K562 (cell line): ENCODE data around the gene LMOD1. TPM values are rescaled to one million over a fixed set of nuclear protein-coding genes. Genes with fewer than 3 reads are reported as not detected.

Source experiments
- ATAC-seq: fragments of 200-7000 bp; cut with Tn5 transposase; 3 replicates; pipeline ENCODE4 v1.9.1; 2020; ENCODE audit warnings: moderate library complexity
- BruUV-seq: library from RNA; stranded (reverse); fragments of 400-500 nt; replicated peaks from 2 replicates; lab custom pipeline; 2021; lab: Mats Ljungman, UMichigan
- CTCF ChIA-PET: fragments of 300-600 bp; formaldehyde crosslinking; extraction: SDS; loops from one replicate; lab custom pipeline; 2021; ENCODE audit warnings: low intra/inter-chr PET ratio; lab: Yijun Ruan, JAX
- POLR2A ChIA-PET: fragments of 300-600, 350-650 bp; sonication (Branson Sonifier 250); formaldehyde crosslinking; extraction: SDS; loops from one replicate; lab custom pipeline; 2021; ENCODE audit warnings: antibody characterized with exemption, inconsistent platforms; lab: Yijun Ruan, JAX
- DNase-seq, 4 experiments: peaks; one replicate each; pipeline versions ENCODE4 v3.0.0 to v3.0.0-alpha.2; 2011 to 2018; ENCODE audit warnings: low spot score in 3 of 4, mixed read lengths in 3 of 4; ENCODE audit errors: extremely low read depth in 1 of 4
- FAIRE-seq: peaks from 2 replicates; lab custom pipeline; 2011; peaks lifted over from hg19 to GRCh38; lab: Jason Lieb, UNC
- H2AFZ ChIP-seq: 2 replicates; pipeline ENCODE4 v1.6.0; 2011; ENCODE audit warnings: low read depth, low read length, control low read depth, inconsistent platforms
- H3K27ac ChIP-seq: fragments of 200-600 bp; 3 replicates; pipeline ENCODE4 v1.8.0; 2011; ENCODE audit warnings: low read depth, mild to moderate bottlenecking, control low read depth, inconsistent platforms, low read length, moderate library complexity, mixed read lengths; ENCODE audit errors: extremely low read depth
- H3K27me3 ChIP-seq, 2 experiments: fragments of 300-600 bp in 1 of 2; 2 replicates in 1 of 2; 3 replicates in 1 of 2; pipeline versions ENCODE4 v1.6.0 to v1.8.0; 2011; ENCODE audit warnings: inconsistent platforms in 2 of 2, low read length in 2 of 2, mild to moderate bottlenecking in 1 of 2, mixed read lengths in 1 of 2, moderate library complexity in 1 of 2; ENCODE audit not compliant: control insufficient read depth in 2 of 2, insufficient read depth in 2 of 2
- H3K36me3 ChIP-seq: fragments of 300-600 bp; 3 replicates; pipeline ENCODE4 v1.8.0; 2011; ENCODE audit warnings: mild to moderate bottlenecking, low read length, inconsistent platforms; ENCODE audit not compliant: control insufficient read depth, insufficient read depth
- H3K4me1 ChIP-seq, 2 experiments: fragments of 200-600 bp in 1 of 2; replicated peaks in 1 of 2; 2 replicates in 1 of 2; 3 replicates in 1 of 2; pipeline versions ENCODE4 v1.5.1 to v1.8.0; 2011; ENCODE audit warnings: inconsistent platforms in 2 of 2, low read length in 2 of 2, mild to moderate bottlenecking in 1 of 2, mixed read lengths in 1 of 2, moderate library complexity in 1 of 2; ENCODE audit not compliant: control insufficient read depth in 2 of 2, insufficient read depth in 2 of 2
- H3K4me2 ChIP-seq: 2 replicates; pipeline ENCODE4 v1.6.1; 2011; ENCODE audit warnings: low read length, control low read depth, inconsistent platforms, mixed read lengths; ENCODE audit not compliant: insufficient read depth
- H3K4me3 ChIP-seq: fragments of 200-600 bp; sonication (generic), shearing (Covaris generic); 2 replicates; pipeline ENCODE4 v1.5.1; 2016; ENCODE audit warnings: control low read depth, inconsistent platforms
- H3K79me2 ChIP-seq: fragments of 200-600 bp; 3 replicates; pipeline ENCODE4 v1.8.0; 2011; ENCODE audit warnings: low read length, inconsistent platforms; ENCODE audit not compliant: control insufficient read depth, insufficient read depth
- H3K9ac ChIP-seq, 2 experiments: 2 replicates each; pipeline versions ENCODE4 v1.6.0 to v1.6.1; 2011; ENCODE audit warnings: low read depth in 2 of 2, low read length in 2 of 2, control low read depth in 1 of 2, inconsistent platforms in 1 of 2, mild to moderate bottlenecking in 1 of 2, mixed read lengths in 1 of 2; ENCODE audit not compliant: insufficient read depth in 1 of 2
- H3K9me1 ChIP-seq: one replicate; pipeline ENCODE4 v1.6.0; 2011; ENCODE audit warnings: inconsistent platforms, mild to moderate bottlenecking, low read length, moderate library complexity; ENCODE audit not compliant: control insufficient read depth, insufficient read depth
- H3K9me3 ChIP-seq: replicated peaks from 2 replicates; pipeline ENCODE4 v1.5.1; 2011; ENCODE audit warnings: low read depth, low read length, inconsistent platforms; ENCODE audit not compliant: control insufficient read depth, insufficient read depth
- H4K20me1 ChIP-seq: replicated peaks from 2 replicates; pipeline ENCODE4 v1.6.1; 2011; ENCODE audit warnings: low read length, inconsistent platforms, mixed read lengths; ENCODE audit not compliant: control insufficient read depth, insufficient read depth
- BCOR ChIP-seq: fragments of 450-650 bp; IDR thresholded peaks from 2 replicates; pipeline ENCODE4 v1.6.1; 2016
- FIP1L1 ChIP-seq: fragments of 200-400 bp; formaldehyde crosslinking; IDR thresholded peaks from 2 replicates; pipeline ENCODE4 v1.6.1; 2018; ENCODE audit warnings: mild to moderate bottlenecking, low read depth, low read length; ENCODE audit not compliant: poor library complexity, severe bottlenecking
- HDAC6 ChIP-seq: IDR thresholded peaks from 2 replicates; pipeline ENCODE4 v1.6.1; 2012; ENCODE audit warnings: low read depth, mild to moderate bottlenecking, control low read depth, inconsistent platforms, low read length, moderate library complexity
- NR2C2 ChIP-seq, 2 experiments: fragments of 200-800 bp in 1 of 2; sonication (Bioruptor generic) in 1 of 2; sonication (generic) in 1 of 2; formaldehyde crosslinking in 1 of 2; IDR thresholded peaks; 2 replicates each; pipeline versions ENCODE4 v1.6.1 to v1.8.0; 2016 to 2022; ENCODE audit warnings: mild to moderate bottlenecking in 1 of 2, missing compliant biosample characterization in 1 of 2, missing genetic modification characterization in 1 of 2, missing genetic modification reagents in 1 of 2
- PTRF ChIP-seq: fragments of 450-650 bp; IDR thresholded peaks from 2 replicates; pipeline ENCODE4 v1.6.1; 2016; ENCODE audit warnings: mild to moderate bottlenecking, missing genetic modification characterization, missing compliant biosample characterization
- SRF ChIP-seq, 2 experiments: fragments of 250-450, 450-650 bp in 1 of 2; sonication (Bioruptor Pico) in 1 of 2; sonication (generic) in 1 of 2; formaldehyde crosslinking; IDR thresholded peaks; 2 replicates each; pipeline versions ENCODE4 v1.5.0 to v1.5.1; 2020 to 2022; ENCODE audit warnings: mild to moderate bottlenecking in 1 of 2, missing genetic modification reagents in 1 of 2
- ZNF717 ChIP-seq: fragments of 250-450 bp; sonication (Bioruptor Pico); IDR thresholded peaks from 2 replicates; pipeline ENCODE4 v1.5.0; 2021
- WGBS: fragments of 100-300 bp; shearing (Covaris generic); methylation state at CpG from one replicate; pipeline ENCODE4 v1.1.6; 2016; ENCODE audit warnings: low coverage, mixed read lengths; ENCODE audit not compliant: insufficient coverage; ENCODE audit errors: missing lambda C conversion rate; 5-methylcytosine and 5-hydroxymethylcytosine counted together
- in situ Hi-C: fragments of 300-500 bp; cut with MboI; formaldehyde crosslinking; loops from 4 replicates; pipeline ENCODE4 v1.15.0; 2018; ENCODE audit warnings: inconsistent platforms, mixed read lengths
- intact Hi-C: fragments of 100-400 bp; cut with micrococcal nuclease; formaldehyde crosslinking; loops from 2 replicates; pipeline ENCODE4 v1.14.2; 2022
- polyA plus RNA-seq, 8 experiments: library from polyadenylated mRNA; depleted of rRNA in 4 of 8; stranded (reverse) in 5 of 8; unstranded in 3 of 8; fragments of >200 nt; fragmentation: Nextera tagmentation in 2 of 8; fragmentation: Illumina TruSeq in 1 of 8; extraction: Ambion mirVana in 2 of 8; extraction: Trizol in 1 of 8; gene quantifications; 2 replicates each; pipeline versions ENCODE4 v1.2.1 to v1.2.3, GENCODE V29; 2011 to 2014; ENCODE audit warnings: inconsistent platforms in 1 of 8, missing spikeins in 1 of 8
- total RNA-seq, 7 experiments: library from RNA; depleted of rRNA in 6 of 7; stranded (reverse); fragments of >200 nt in 6 of 7; fragmentation: Illumina TruSeq in 2 of 7; extraction: Trizol in 2 of 7; gene quantifications; 2 replicates each; pipeline versions ENCODE4 v1.2.1 to v1.2.3, GENCODE V29; 2011 to 2021; ENCODE audit warnings: low replicate concordance in 1 of 7

LMOD1 gene
- total and polyA plus RNA-seq, 9 of the 15 experiments (the other 6 are each of a cell fraction or from before 2014, with no cell fraction given): 0.03 to 0.54 (median 0.38) TPM; not detected in 1

DNA sequence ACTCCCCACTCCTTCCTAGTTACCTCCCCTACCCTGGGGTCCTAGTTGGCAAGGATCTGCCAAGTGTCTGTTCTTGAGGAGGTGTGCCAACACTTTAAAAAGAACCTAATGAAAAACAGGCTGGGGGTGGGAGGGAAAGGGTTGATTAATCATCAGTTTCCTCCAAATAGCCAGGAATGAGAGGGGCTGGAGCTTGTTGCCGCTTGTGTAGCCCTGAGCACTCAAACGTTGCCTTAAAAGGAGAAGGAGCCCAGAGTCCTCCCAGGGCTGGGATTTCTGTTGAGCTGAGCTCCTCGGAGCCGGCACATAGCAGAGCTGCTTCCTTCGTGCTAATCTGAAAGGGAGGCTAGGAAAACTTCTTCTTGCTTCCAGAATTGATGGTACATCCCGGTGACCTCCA, 41.8 kb downstream of the LMOD1 start:
- FAIRE-seq (no peak), DNase-seq (no peak), ATAC-seq (no peak)
- in situ Hi-C loops: no loop called here
- CTCF ChIA-PET: no interaction called here
- H3K9ac ChIP-seq: no peak overlapping the region
- 27% methylated on average over 6 of the region's 6 CpGs for WGBS
- no peaks in the 10 kb centered on the region for H3K9me3 ChIP-seq
- H3K27ac ChIP-seq: no peak overlapping the region
- H2AFZ ChIP-seq: no peak overlapping the region; the same call in 1 of the 2 replicates
- TF ChIP-seq HDAC6 (no peak), NR2C2 (CRISPR knock-in tag; IDR thresholded peaks at IDR 0.05) (no peak), NR2C2 (tag; IDR thresholded peaks at IDR 0.05) (no peak), SRF (CRISPR knock-in tag; IDR thresholded peaks at IDR 0.05) (0 out of 4 replicates have a peak, but pooled peaks of 1 of the 2 experiments have one; percentile 19), BCOR (no peak), ZNF717 (CRISPR knock-in tag) (no peak), FIP1L1 (no peak), PTRF (tag) (no peak)
- H3K4me1 ChIP-seq: peaks cover 0 to 2% of the 10 kb centered on the region in 2 experiments; a peak in 2 of 5 replicates
- intact Hi-C loops: no loop called here
- H3K27me3 ChIP-seq: peaks cover 0 to 12% of the 10 kb centered on the region in 2 experiments; a peak in 3 of 5 replicates
- no peaks in the 10 kb centered on the region for H4K20me1 ChIP-seq
- no TSS peak for BruUV-seq
- no peak overlapping the region for H3K4me2 ChIP-seq
- no peaks in the 10 kb centered on the region for H3K36me3 ChIP-seq
- no peak overlapping the region for H3K4me3 ChIP-seq
- POLR2A ChIA-PET: interaction anchor here (1.9 kb wide), 1 partner anchor 8 kb away, joined by 9 read pairs; no protein-coding TSS in a partner anchor
- no peaks in the 10 kb centered on the region for H3K79me2 ChIP-seq
- H3K9me1 ChIP-seq: no peaks in the 10 kb centered on the region
